ENCODE data around the gene GTF2H3. TPM values are rescaled to one million over a fixed set of nuclear protein-coding genes. Genes with fewer than 3 reads are reported as not detected.

GTF2H3 gene
- total and polyA plus RNA-seq, 9 of the 15 experiments (the other 6 are each of a cell fraction or from before 2014, with no cell fraction given), result 22.7 to 99.7 (median 49.6) TPM

- TF ChIP-seq, protein P1, sequence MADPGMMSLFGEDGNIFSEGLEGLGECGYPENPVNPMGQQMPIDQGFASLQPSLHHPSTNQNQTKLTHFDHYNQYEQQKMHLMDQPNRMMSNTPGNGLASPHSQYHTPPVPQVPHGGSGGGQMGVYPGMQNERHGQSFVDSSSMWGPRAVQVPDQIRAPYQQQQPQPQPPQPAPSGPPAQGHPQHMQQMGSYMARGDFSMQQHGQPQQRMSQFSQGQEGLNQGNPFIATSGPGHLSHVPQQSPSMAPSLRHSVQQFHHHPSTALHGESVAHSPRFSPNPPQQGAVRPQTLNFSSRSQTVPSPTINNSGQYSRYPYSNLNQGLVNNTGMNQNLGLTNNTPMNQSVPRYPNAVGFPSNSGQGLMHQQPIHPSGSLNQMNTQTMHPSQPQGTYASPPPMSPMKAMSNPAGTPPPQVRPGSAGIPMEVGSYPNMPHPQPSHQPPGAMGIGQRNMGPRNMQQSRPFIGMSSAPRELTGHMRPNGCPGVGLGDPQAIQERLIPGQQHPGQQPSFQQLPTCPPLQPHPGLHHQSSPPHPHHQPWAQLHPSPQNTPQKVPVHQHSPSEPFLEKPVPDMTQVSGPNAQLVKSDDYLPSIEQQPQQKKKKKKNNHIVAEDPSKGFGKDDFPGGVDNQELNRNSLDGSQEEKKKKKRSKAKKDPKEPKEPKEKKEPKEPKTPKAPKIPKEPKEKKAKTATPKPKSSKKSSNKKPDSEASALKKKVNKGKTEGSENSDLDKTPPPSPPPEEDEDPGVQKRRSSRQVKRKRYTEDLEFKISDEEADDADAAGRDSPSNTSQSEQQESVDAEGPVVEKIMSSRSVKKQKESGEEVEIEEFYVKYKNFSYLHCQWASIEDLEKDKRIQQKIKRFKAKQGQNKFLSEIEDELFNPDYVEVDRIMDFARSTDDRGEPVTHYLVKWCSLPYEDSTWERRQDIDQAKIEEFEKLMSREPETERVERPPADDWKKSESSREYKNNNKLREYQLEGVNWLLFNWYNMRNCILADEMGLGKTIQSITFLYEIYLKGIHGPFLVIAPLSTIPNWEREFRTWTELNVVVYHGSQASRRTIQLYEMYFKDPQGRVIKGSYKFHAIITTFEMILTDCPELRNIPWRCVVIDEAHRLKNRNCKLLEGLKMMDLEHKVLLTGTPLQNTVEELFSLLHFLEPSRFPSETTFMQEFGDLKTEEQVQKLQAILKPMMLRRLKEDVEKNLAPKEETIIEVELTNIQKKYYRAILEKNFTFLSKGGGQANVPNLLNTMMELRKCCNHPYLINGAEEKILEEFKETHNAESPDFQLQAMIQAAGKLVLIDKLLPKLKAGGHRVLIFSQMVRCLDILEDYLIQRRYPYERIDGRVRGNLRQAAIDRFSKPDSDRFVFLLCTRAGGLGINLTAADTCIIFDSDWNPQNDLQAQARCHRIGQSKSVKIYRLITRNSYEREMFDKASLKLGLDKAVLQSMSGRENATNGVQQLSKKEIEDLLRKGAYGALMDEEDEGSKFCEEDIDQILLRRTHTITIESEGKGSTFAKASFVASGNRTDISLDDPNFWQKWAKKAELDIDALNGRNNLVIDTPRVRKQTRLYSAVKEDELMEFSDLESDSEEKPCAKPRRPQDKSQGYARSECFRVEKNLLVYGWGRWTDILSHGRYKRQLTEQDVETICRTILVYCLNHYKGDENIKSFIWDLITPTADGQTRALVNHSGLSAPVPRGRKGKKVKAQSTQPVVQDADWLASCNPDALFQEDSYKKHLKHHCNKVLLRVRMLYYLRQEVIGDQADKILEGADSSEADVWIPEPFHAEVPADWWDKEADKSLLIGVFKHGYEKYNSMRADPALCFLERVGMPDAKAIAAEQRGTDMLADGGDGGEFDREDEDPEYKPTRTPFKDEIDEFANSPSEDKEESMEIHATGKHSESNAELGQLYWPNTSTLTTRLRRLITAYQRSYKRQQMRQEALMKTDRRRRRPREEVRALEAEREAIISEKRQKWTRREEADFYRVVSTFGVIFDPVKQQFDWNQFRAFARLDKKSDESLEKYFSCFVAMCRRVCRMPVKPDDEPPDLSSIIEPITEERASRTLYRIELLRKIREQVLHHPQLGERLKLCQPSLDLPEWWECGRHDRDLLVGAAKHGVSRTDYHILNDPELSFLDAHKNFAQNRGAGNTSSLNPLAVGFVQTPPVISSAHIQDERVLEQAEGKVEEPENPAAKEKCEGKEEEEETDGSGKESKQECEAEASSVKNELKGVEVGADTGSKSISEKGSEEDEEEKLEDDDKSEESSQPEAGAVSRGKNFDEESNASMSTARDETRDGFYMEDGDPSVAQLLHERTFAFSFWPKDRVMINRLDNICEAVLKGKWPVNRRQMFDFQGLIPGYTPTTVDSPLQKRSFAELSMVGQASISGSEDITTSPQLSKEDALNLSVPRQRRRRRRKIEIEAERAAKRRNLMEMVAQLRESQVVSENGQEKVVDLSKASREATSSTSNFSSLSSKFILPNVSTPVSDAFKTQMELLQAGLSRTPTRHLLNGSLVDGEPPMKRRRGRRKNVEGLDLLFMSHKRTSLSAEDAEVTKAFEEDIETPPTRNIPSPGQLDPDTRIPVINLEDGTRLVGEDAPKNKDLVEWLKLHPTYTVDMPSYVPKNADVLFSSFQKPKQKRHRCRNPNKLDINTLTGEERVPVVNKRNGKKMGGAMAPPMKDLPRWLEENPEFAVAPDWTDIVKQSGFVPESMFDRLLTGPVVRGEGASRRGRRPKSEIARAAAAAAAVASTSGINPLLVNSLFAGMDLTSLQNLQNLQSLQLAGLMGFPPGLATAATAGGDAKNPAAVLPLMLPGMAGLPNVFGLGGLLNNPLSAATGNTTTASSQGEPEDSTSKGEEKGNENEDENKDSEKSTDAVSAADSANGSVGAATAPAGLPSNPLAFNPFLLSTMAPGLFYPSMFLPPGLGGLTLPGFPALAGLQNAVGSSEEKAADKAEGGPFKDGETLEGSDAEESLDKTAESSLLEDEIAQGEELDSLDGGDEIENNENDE (IDR thresholded peaks at IDR 0.05; ENCODE audit: low read depth, low read length), result no peak
- no peak for TF ChIP-seq CEBPB (tag; IDR thresholded peaks at IDR 0.05)
- no peak for TF ChIP-seq TRIM25 (IDR thresholded peaks at IDR 0.05; ENCODE audit: borderline replicate concordance)
- TF ChIP-seq GTF2B (IDR thresholded peaks at IDR 0.05; ENCODE audit: extremely low read depth, insufficient read length), result no peak
- TF ChIP-seq SMAD3 (CRISPR knock-in tag; conservative IDR thresholded peaks at IDR 0.05), result no peak
- no peak for TF ChIP-seq HMGN3 (IDR thresholded peaks at IDR 0.05; ENCODE audit: borderline replicate concordance, extremely low read depth, insufficient read length, low read depth, low read length)
- 0 out of 4 replicates have a peak, but pooled peaks of 1 of the 2 experiments have one; percentile 12 for TF ChIP-seq TRIM24 (IDR thresholded peaks at IDR 0.05)
- TF ChIP-seq CBX5 (IDR thresholded peaks at IDR 0.05; ENCODE audit: borderline replicate concordance, low read depth), result no peak
- TF ChIP-seq ARID1B (IDR thresholded peaks at IDR 0.05), result no peak
- TF ChIP-seq NR2C2 (CRISPR knock-in tag; IDR thresholded peaks at IDR 0.05), result peak; percentile 83; the same call in 1 of the 2 replicates
- TF ChIP-seq NR2C2 (tag; IDR thresholded peaks at IDR 0.05), result peak; percentile 84
- no peak for TF ChIP-seq PREB (CRISPR knock-in tag; IDR thresholded peaks at IDR 0.05)
Measured at GRCh38 chr12:123633379-123634141, at the start of gene GTF2H3, which contains the start of gene EIF2B1 (continued).

Measured in K562 (cell line).